ENCODE data around the gene NCCRP1. TPM values are rescaled to one million over a fixed set of nuclear protein-coding genes. Genes with fewer than 3 reads are reported as not detected.

NCCRP1 gene
- total and polyA plus RNA-seq, 10 of the 15 experiments (the other 5 are each of a cell fraction or from before 2014, with no cell fraction given), result not detected

- no TSS peak for BruUV-seq (replicated peaks)
- Histone ChIP-seq H3K27me3 (replicated peaks in 1 of 2; ENCODE audit: control insufficient read depth in 2 of 2, insufficient read depth in 2 of 2, low read length in 1 of 2) (no peaks in the 10 kb centered on the region), H3K27ac (ENCODE audit: control insufficient read depth, insufficient read depth) (no peak overlapping the region), H3K36me3 (ENCODE audit: control insufficient read depth in 2 of 2, insufficient read depth in 2 of 2, low read length in 1 of 2) (peaks cover 0 to 27% of the 10 kb centered on the region in 2 experiments; a peak in 2 of 4 replicates), H4K20me1 (ENCODE audit: control insufficient read depth, insufficient read depth) (no peaks in the 10 kb centered on the region), H3K4me3 (no peak overlapping the region), H3K9ac (ENCODE audit: control insufficient read depth, insufficient read depth, low read length) (no peak overlapping the region), H3K9me3 (replicated peaks; ENCODE audit: control insufficient read depth, insufficient read depth, low read length) (no peaks in the 10 kb centered on the region), H2AFZ (ENCODE audit: control insufficient read depth, low read depth, low read length) (no peak overlapping the region), H3K4me1 (ENCODE audit: control insufficient read depth, insufficient read depth, low read length) (no peaks in the 10 kb centered on the region), H3K4me2 (ENCODE audit: control insufficient read depth, insufficient read depth) (no peak overlapping the region), H3K79me2 (ENCODE audit: control insufficient read depth, insufficient read depth, low read length) (no peaks in the 10 kb centered on the region)
- TF ChIP-seq KLF5 (IDR thresholded peaks at IDR 0.05; ENCODE audit: partially characterized antibody) (no peak), YBX1 (IDR thresholded peaks at IDR 0.05) (no peak), RCOR1 (conservative IDR thresholded peaks at IDR 0.05; ENCODE audit: low read depth, low read length) (no peak), RAD51 (IDR thresholded peaks at IDR 0.05) (no peak), KAT2A (conservative IDR thresholded peaks at IDR 0.05; ENCODE audit: control insufficient read depth, low read depth, low read length) (no peak), MTA3 (IDR thresholded peaks at IDR 0.05; ENCODE audit: borderline replicate concordance, low read length) (no peak), MXI1 (IDR thresholded peaks at IDR 0.05; ENCODE audit: low read depth, low read length) (no peak), PAX8 (IDR thresholded peaks at IDR 0.05) (no peak), SUZ12 (IDR thresholded peaks at IDR 0.05; ENCODE audit: unreplicated experiment) (no peak), SIX5 (IDR thresholded peaks at IDR 0.05; ENCODE audit: low read depth, low read length, severe bottlenecking) (no peak), NR2C2 (IDR thresholded peaks at IDR 0.05; ENCODE audit: borderline replicate concordance, control insufficient read depth, insufficient read length, low read depth) (no peak), RBBP5 (conservative IDR thresholded peaks at IDR 0.05) (no peak), ZNF24 (IDR thresholded peaks at IDR 0.05) (no peak)
- in situ Hi-C loops (cut with MboI) (no loop called here), intact Hi-C loops (cut with micrococcal nuclease; ENCODE audit: unreplicated experiment) (no loop called here)
- RAD21 ChIA-PET (ENCODE audit: unreplicated experiment), result no interaction called here
- 86% methylated on average over 36 of the region's 43 CpGs for WGBS (ENCODE audit: insufficient coverage, insufficient replicate concordance, low lambda C conversion rate, missing lambda C conversion rate)
- CTCF ChIA-PET, result no interaction called here
- POLR2A ChIA-PET, result no interaction called here
- FAIRE-seq (no peak), ATAC-seq (no peak), DNase-seq (ENCODE audit: low read depth, low spot score) (no peak)
- SMC1A ChIA-PET (ENCODE audit: uncharacterized antibody, unreplicated experiment), result no interaction called here
Measured at GRCh38 chr19:39174558-39175544, 21.9 kb upstream of the NCCRP1 start.

All from GM12878 (cell line).